H1 (cell line): Measurements from ENCODE around the gene RPS6KC1. TPM values are rescaled to one million over a fixed set of nuclear protein-coding genes. Genes with fewer than 3 reads are reported as not detected.
"Not testable (repeated sequence)": the region's sequence is repeated elsewhere in the genome, so short reads cannot be mapped to it uniquely, and the experiment has no call there.

Experiments used
- CTCF ChIA-PET: fragments of 300-600 bp; sonication (Branson Sonifier 250); formaldehyde crosslinking; loops from one replicate; lab custom pipeline; 2021; ENCODE audit not compliant: partially characterized antibody; lab: Charles Lee
- POLR2A ChIA-PET: fragments of 300-600 bp; sonication (Branson Sonifier 250); formaldehyde crosslinking; loops from one replicate; lab custom pipeline; 2021; ENCODE audit warnings: inconsistent platforms; ENCODE audit not compliant: partially characterized antibody; lab: Charles Lee
- DNase-seq, 2 experiments: peaks; one replicate each; pipeline versions ENCODE4 v3.0.0 to v3.0.0-alpha.2; 2010 to 2022; ENCODE audit warnings: low spot score in 2 of 2, low read depth in 1 of 2, mixed read lengths in 1 of 2
- FAIRE-seq: peaks from 2 replicates; lab custom pipeline; 2011; peaks lifted over from hg19 to GRCh38; lab: Jason Lieb, UNC
- H2AFZ ChIP-seq: 2 replicates; pipeline ENCODE4 v1.8.1; 2012; ENCODE audit warnings: low read length, inconsistent platforms
- H2AK5ac ChIP-seq: 2 replicates; pipeline ENCODE4 v1.6.1; 2013; ENCODE audit warnings: low read depth, low read length
- H2BK120ac ChIP-seq: replicated peaks from 2 replicates; pipeline ENCODE3; 2013; ENCODE audit warnings: low read depth, low read length, inconsistent platforms
- H2BK12ac ChIP-seq: 2 replicates; pipeline ENCODE4 v1.6.1; 2013; ENCODE audit warnings: low read depth, low read length
- H2BK15ac ChIP-seq: 2 replicates; pipeline ENCODE4 v1.6.1; 2013; ENCODE audit warnings: low read length
- H2BK20ac ChIP-seq: 2 replicates; pipeline ENCODE4 v1.6.1; 2013; ENCODE audit warnings: low read length
- H2BK5ac ChIP-seq: 2 replicates; pipeline ENCODE4 v1.6.1; 2013; ENCODE audit warnings: low read depth, low read length
- H3K14ac ChIP-seq: 2 replicates; pipeline ENCODE4 v1.6.1; 2013; ENCODE audit warnings: inconsistent platforms; ENCODE audit not compliant: insufficient read length
- H3K18ac ChIP-seq: 2 replicates; pipeline ENCODE4 v1.6.1; 2013; ENCODE audit warnings: low read length; ENCODE audit errors: extremely low read depth
- H3K23ac ChIP-seq: 2 replicates; pipeline ENCODE4 v1.6.1; 2013; ENCODE audit warnings: inconsistent platforms; ENCODE audit not compliant: insufficient read length
- H3K23me2 ChIP-seq: 2 replicates; pipeline ENCODE4 v1.6.1; 2013; ENCODE audit warnings: low read depth, low read length
- H3K27ac ChIP-seq: 2 replicates; pipeline ENCODE4 v1.6.1; 2011; ENCODE audit warnings: low read depth, low read length, inconsistent platforms
- H3K27me3 ChIP-seq, 4 experiments: replicated peaks in 1 of 4; 1 replicate in 1 of 4; 2 replicates in 3 of 4; pipeline versions ENCODE4 v1.6.1 to v1.8.1; 2011 to 2013; ENCODE audit warnings: low read length in 3 of 4, mild to moderate bottlenecking in 3 of 4, inconsistent platforms in 2 of 4, mixed read lengths in 2 of 4, moderate library complexity in 1 of 4; ENCODE audit not compliant: control insufficient read depth in 3 of 4, insufficient read depth in 3 of 4; ENCODE audit errors: extremely low read depth in 1 of 4
- H3K36me3 ChIP-seq, 4 experiments: 2 replicates each; pipeline versions ENCODE4 v1.6.1 to v1.8.1; 2011 to 2013; ENCODE audit warnings: mild to moderate bottlenecking in 4 of 4, low read length in 3 of 4, moderate library complexity in 2 of 4, control low read depth in 1 of 4, inconsistent platforms in 1 of 4; ENCODE audit not compliant: insufficient read depth in 4 of 4, control insufficient read depth in 2 of 4
- H3K4ac ChIP-seq: replicated peaks from 2 replicates; pipeline ENCODE3; 2013; ENCODE audit warnings: low read length, low read depth, mixed read lengths, inconsistent platforms; ENCODE audit not compliant: insufficient read length
- H3K4me1 ChIP-seq, 4 experiments: replicated peaks in 1 of 4; 1 replicate in 1 of 4; 2 replicates in 3 of 4; pipeline versions ENCODE4 v1.6.1 to v1.8.1; 2011 to 2013; ENCODE audit warnings: low read length in 3 of 4, inconsistent platforms in 2 of 4, mixed read lengths in 1 of 4; ENCODE audit not compliant: insufficient read depth in 4 of 4, control insufficient read depth in 3 of 4
- H3K4me2 ChIP-seq, 2 experiments: 2 replicates each; pipeline versions ENCODE4 v1.6.1 to v1.8.1; 2011 to 2013; ENCODE audit warnings: low read depth in 2 of 2, low read length in 2 of 2, control low read depth in 1 of 2, inconsistent platforms in 1 of 2, mild to moderate bottlenecking in 1 of 2; ENCODE audit not compliant: insufficient read depth in 1 of 2
- H3K4me3 ChIP-seq, 4 experiments: fragments of 200-600, 300-600 bp in 1 of 4; sonication (generic), shearing (Covaris generic), sonication (Bioruptor Twin) in 1 of 4; 2 replicates each; pipeline versions ENCODE4 v1.5.1 to v1.8.1; 2011 to 2016; ENCODE audit warnings: low read length in 4 of 4, low read depth in 3 of 4, control low read depth in 2 of 4, inconsistent platforms in 2 of 4, mild to moderate bottlenecking in 2 of 4, mixed read lengths in 1 of 4, moderate library complexity in 1 of 4; ENCODE audit not compliant: insufficient read depth in 2 of 4; ENCODE audit errors: extremely low read depth in 1 of 4
- H3K56ac ChIP-seq: replicated peaks from 2 replicates; pipeline ENCODE3; 2013; ENCODE audit warnings: low read depth, mild to moderate bottlenecking, mixed read lengths, low read length, inconsistent platforms; ENCODE audit not compliant: insufficient read length
- H3K79me1 ChIP-seq: 2 replicates; pipeline ENCODE4 v1.6.1; 2013; ENCODE audit warnings: low read depth, low read length, control low read depth
- H3K79me2 ChIP-seq, 2 experiments: 2 replicates each; pipeline versions ENCODE4 v1.6.1 to v1.8.1; 2012 to 2013; ENCODE audit warnings: low read length in 2 of 2, mild to moderate bottlenecking in 2 of 2, inconsistent platforms in 1 of 2; ENCODE audit not compliant: insufficient read depth in 2 of 2, control insufficient read depth in 1 of 2
- H3K9ac ChIP-seq, 4 experiments: replicated peaks in 1 of 4; 1 replicate in 1 of 4; 2 replicates in 3 of 4; pipeline versions ENCODE4 v1.6.1 to v1.8.1; 2011 to 2013; ENCODE audit warnings: low read depth in 3 of 4, low read length in 3 of 4, control low read depth in 2 of 4, mild to moderate bottlenecking in 2 of 4, moderate library complexity in 2 of 4, inconsistent platforms in 1 of 4; ENCODE audit errors: extremely low read depth in 1 of 4
- H3K9me3 ChIP-seq, 2 experiments: 2 replicates each; pipeline versions ENCODE4 v1.6.1 to v1.8.1; 2012 to 2013; ENCODE audit warnings: mild to moderate bottlenecking in 2 of 2, moderate library complexity in 2 of 2, control low read depth in 1 of 2, inconsistent platforms in 1 of 2, low read depth in 1 of 2, low read length in 1 of 2, mixed read lengths in 1 of 2; ENCODE audit not compliant: insufficient read depth in 2 of 2
- H4K20me1 ChIP-seq, 2 experiments: replicated peaks in 1 of 2; 2 replicates each; pipeline versions ENCODE3 to v1.8.1; 2011 to 2013; ENCODE audit warnings: inconsistent platforms in 2 of 2, low read length in 2 of 2, mild to moderate bottlenecking in 1 of 2; ENCODE audit not compliant: insufficient read depth in 2 of 2, control insufficient read depth in 1 of 2
- H4K5ac ChIP-seq: 2 replicates; pipeline ENCODE4 v1.6.1; 2013; ENCODE audit warnings: low read length, low read depth, mixed read lengths, inconsistent platforms; ENCODE audit not compliant: insufficient read length
- H4K8ac ChIP-seq: 2 replicates; pipeline ENCODE4 v1.8.0; 2013; ENCODE audit warnings: mild to moderate bottlenecking, moderate library complexity, low read length, inconsistent platforms; ENCODE audit not compliant: insufficient read depth; ENCODE audit errors: extremely low read depth
- H4K91ac ChIP-seq: replicated peaks from 2 replicates; pipeline ENCODE3; 2013; ENCODE audit warnings: low read length, mixed read lengths, inconsistent platforms; ENCODE audit not compliant: insufficient read length
- ATF3 ChIP-seq: IDR thresholded peaks from 2 replicates; pipeline ENCODE4 v1.6.1; 2011; ENCODE audit warnings: low read depth, mild to moderate bottlenecking, low read length; ENCODE audit not compliant: insufficient read depth
- NRF1 ChIP-seq: IDR thresholded peaks from 2 replicates; pipeline ENCODE4 v1.6.1; 2011; ENCODE audit warnings: mild to moderate bottlenecking, low read depth, low read length, improper control_type of control experiment
- PHF8 ChIP-seq: fragments of 200-600 bp; sonication (generic); conservative IDR thresholded peaks from 2 replicates; pipeline ENCODE4 v1.7.1; 2012; ENCODE audit warnings: low read depth, mild to moderate bottlenecking, inconsistent platforms, low read length, moderate library complexity
- SAP30 ChIP-seq: fragments of 300-600 bp; sonication (generic); IDR thresholded peaks from 2 replicates; pipeline ENCODE4 v1.7.1; 2012; ENCODE audit warnings: low read length, moderate library complexity, mild to moderate bottlenecking, inconsistent platforms; ENCODE audit not compliant: insufficient read depth, insufficient replicate concordance
- SIN3A ChIP-seq, 2 experiments: IDR thresholded peaks in 1 of 2; conservative IDR thresholded peaks in 1 of 2; 2 replicates each; pipeline ENCODE4 v1.6.1; 2011 to 2012; ENCODE audit warnings: low read length in 2 of 2, improper control_type of control experiment in 1 of 2, low read depth in 1 of 2, mild to moderate bottlenecking in 1 of 2
- ZNF274 ChIP-seq: IDR thresholded peaks from 2 replicates; pipeline ENCODE4 v1.7.0; 2012; ENCODE audit warnings: low read length, borderline replicate concordance; ENCODE audit errors: extremely low read depth
- WGBS, 2 experiments: shearing (Covaris generic) in 1 of 2; methylation state at CpG; one replicate each; pipeline versions ENCODE4 v1.1.6 to v1.1.7; 2013 to 2015; ENCODE audit warnings: low lambda C conversion rate in 2 of 2, mixed read lengths in 2 of 2, inconsistent platforms in 1 of 2, low coverage in 1 of 2, missing lambda C conversion rate in 1 of 2; ENCODE audit not compliant: insufficient replicate concordance in 2 of 2, insufficient coverage in 1 of 2, insufficient read length in 1 of 2; ENCODE audit errors: extremely low coverage in 1 of 2, missing lambda C conversion rate in 1 of 2; 5-methylcytosine and 5-hydroxymethylcytosine counted together
- polyA plus RNA-seq, 7 experiments: library from polyadenylated mRNA; depleted of rRNA in 3 of 7; stranded (reverse) in 5 of 7; unstranded in 2 of 7; fragments of >200 nt in 5 of 7; fragments of 200-250 nt in 2 of 7; gene quantifications; 1 replicate in 5 of 7; 2 replicates in 1 of 7; 4 replicates in 1 of 7; pipeline versions ENCODE4 v1.2.1 to v1.2.3, GENCODE V29; 2011 to 2013; ENCODE audit warnings: missing spikeins in 2 of 7, mixed read lengths in 2 of 7
- total RNA-seq: library from RNA; stranded (reverse); fragmentation: NEBNext Ultra II Directional; extraction: Animal tissue kit (Norgen Biotek cat#: 25700); gene quantifications from 2 replicates; pipeline ENCODE4 v1.2.1, GENCODE V29; 2021

The RPS6KC1 gene
- total and polyA plus RNA-seq, 2 of the 8 experiments (the other 6 are each of a cell fraction or from before 2014, with no cell fraction given) = 4.9 to 17.6 TPM

DNA sequence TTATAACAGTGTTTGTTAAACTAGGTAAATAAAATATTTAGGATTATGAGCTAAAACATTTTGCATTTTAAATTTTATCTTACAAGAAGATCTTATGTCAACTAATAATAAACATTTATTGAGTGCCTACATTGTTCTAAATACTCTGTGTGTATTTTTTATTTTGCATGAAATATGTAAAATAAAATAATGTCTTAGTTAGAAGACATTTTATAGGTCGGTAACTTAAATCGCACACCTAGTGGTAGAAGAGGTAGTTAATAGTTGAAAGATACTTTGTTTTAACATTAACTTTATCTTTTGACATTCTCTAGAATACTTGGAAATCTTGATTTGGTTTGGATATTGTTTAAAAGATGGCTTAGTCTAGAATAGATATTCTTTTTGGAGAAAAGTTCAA, 60.5 kb downstream of the RPS6KC1 start (continued):
- TF ChIP-seq SAP30 (no peak), NRF1 (no peak), ATF3 (no peak), ZNF274 (no peak), SIN3A (conservative IDR thresholded peaks at IDR 0.05 in 1 of 2, IDR thresholded peaks at IDR 0.05 in 1 of 2; ENCODE audit: low read depth in 1 of 2, low read length in 2 of 2) (no peak), PHF8 (no peak)

GRCh38 chr1:213112723-213113122, 61.7 kb downstream of the RPS6KC1 start:
- H3K18ac ChIP-seq, H3K27me3 ChIP-seq, H3K4ac ChIP-seq, H2BK120ac ChIP-seq, POLR2A ChIA-PET, H2BK20ac ChIP-seq, CTCF ChIA-PET, H3K56ac ChIP-seq, H3K23ac ChIP-seq, H3K36me3 ChIP-seq, H2AK5ac ChIP-seq, H3K27ac ChIP-seq, H3K4me3 ChIP-seq, H3K9ac ChIP-seq, H4K5ac ChIP-seq, DNase-seq, H3K4me2 ChIP-seq, H3K4me1 ChIP-seq, H2AFZ ChIP-seq, H4K8ac ChIP-seq, H4K91ac ChIP-seq, H2BK5ac ChIP-seq, H3K79me1 ChIP-seq, H3K14ac ChIP-seq, H3K79me2 ChIP-seq, FAIRE-seq, H2BK12ac ChIP-seq, H4K20me1 ChIP-seq, H2BK15ac ChIP-seq, H3K9me3 ChIP-seq, H3K23me2 ChIP-seq: not testable (repeated sequence)
- WGBS, 2 experiments = 100% methylated on average over 3 of the region's 3 CpGs; no CpG with 5 or more reads in 1 of the 2 experiments
